Neural crest cell (in vitro differentiated cells): ENCODE data around the gene ENKD1. TPM values are rescaled to one million over a fixed set of nuclear protein-coding genes. Genes with fewer than 3 reads are reported as not detected.

ENCODE experiments used
- DNase-seq: peaks from one replicate; pipeline ENCODE4 v3.0.0; 2021; ENCODE audit warnings: low read depth, mixed read lengths, low spot score
- H3K27ac Mint-ChIP-seq: one replicate; pipeline ENCODE4 v1.8.0; 2021; ENCODE audit warnings: mild to moderate bottlenecking, mixed read lengths; ENCODE audit not compliant: unreplicated experiment
- H3K27me3 Mint-ChIP-seq: 2 replicates; pipeline ENCODE4 v1.8.0; 2021; ENCODE audit warnings: low read depth, mild to moderate bottlenecking, mixed read lengths
- H3K36me3 Mint-ChIP-seq: 2 replicates; pipeline ENCODE4 v1.8.0; 2021; ENCODE audit warnings: low read depth, mild to moderate bottlenecking, mixed read lengths
- H3K4me1 Mint-ChIP-seq: 2 replicates; pipeline ENCODE4 v1.8.0; 2021; ENCODE audit warnings: mixed read lengths
- H3K4me3 Mint-ChIP-seq: one replicate; pipeline ENCODE4 v1.8.0; 2021; ENCODE audit warnings: mild to moderate bottlenecking, mixed read lengths
- H3K9me3 Mint-ChIP-seq: 2 replicates; pipeline ENCODE4 v1.8.0; 2021; ENCODE audit warnings: mixed read lengths
- CTCF ChIP-seq: fragments of 200-600 bp; sonication (generic); conservative IDR thresholded peaks from 2 replicates; pipeline ENCODE4 v1.5.0; 2021; ENCODE audit warnings: antibody characterized with exemption, mild to moderate bottlenecking
- total RNA-seq: library from RNA; stranded (reverse); gene quantifications from 2 replicates; pipeline ENCODE4 v1.2.1, GENCODE V29; 2021

Gene ENKD1
- total RNA-seq, 1 donor from 2014 or later, result 23.3 TPM

- H3K36me3 Mint-ChIP-seq, result peaks cover 3% of the 10 kb centered on the region
These were observed 952 bp downstream of the ENKD1 start for GRCh38 chr16:67665598-67665997.

GRCh38 chr16:67664871-67665270, 1.7 kb downstream of the ENKD1 start:
- Mint-ChIP-seq H3K4me3 (peak overlapping the region; percentile 72), H3K27ac (no peak overlapping the region), H3K27me3 (peaks cover 8% of the 10 kb centered on the region), H3K36me3 (peaks cover 3% of the 10 kb centered on the region), H3K9me3 (no peaks in the 10 kb centered on the region), H3K4me1 (peaks cover 33% of the 10 kb centered on the region)
- TF ChIP-seq CTCF, result no peak
- DNase-seq, result no peak

More at GRCh38 chr16:67665598-67665997, 952 bp downstream of the ENKD1 start:
- peak overlapping the region; percentile 72 for H3K4me3 Mint-ChIP-seq
- no peaks in the 10 kb centered on the region for H3K9me3 Mint-ChIP-seq
- H3K4me1 Mint-ChIP-seq, result peaks cover 31% of the 10 kb centered on the region
- no peak for DNase-seq
- H3K27me3 Mint-ChIP-seq, result peaks cover 6% of the 10 kb centered on the region
- no peak for TF ChIP-seq CTCF
- no peak overlapping the region for H3K27ac Mint-ChIP-seq

- Mint-ChIP-seq H3K27ac (no peak overlapping the region), H3K4me1 (peaks cover 33% of the 10 kb centered on the region), H3K9me3 (no peaks in the 10 kb centered on the region), H3K4me3 (peak overlapping the region; percentile 72), H3K36me3 (peaks cover 3% of the 10 kb centered on the region), H3K27me3 (peaks cover 8% of the 10 kb centered on the region)
- no peak for DNase-seq
- TF ChIP-seq CTCF, result no peak
These were observed 2.3 kb downstream of the ENKD1 start for GRCh38 chr16:67664258-67664657.

GRCh38 chr16:67663877-67664222, 2.7 kb downstream of the ENKD1 start:
- Mint-ChIP-seq H3K27ac (no peak overlapping the region), H3K27me3 (peaks cover 8% of the 10 kb centered on the region), H3K4me3 (peak overlapping the region; percentile 72), H3K4me1 (peaks cover 33% of the 10 kb centered on the region), H3K9me3 (no peaks in the 10 kb centered on the region), H3K36me3 (peaks cover 3% of the 10 kb centered on the region)
- TF ChIP-seq CTCF, result no peak
- DNase-seq, result no peak

- Mint-ChIP-seq H3K36me3 (peaks cover 3% of the 10 kb centered on the region), H3K27me3 (peaks cover 8% of the 10 kb centered on the region), H3K27ac (no peak overlapping the region), H3K9me3 (no peaks in the 10 kb centered on the region), H3K4me1 (peaks cover 33% of the 10 kb centered on the region), H3K4me3 (peak overlapping the region; percentile 68)
- peak; percentile 39 for TF ChIP-seq CTCF
- DNase-seq, result no peak
These were observed 3.2 kb downstream of the ENKD1 start for GRCh38 chr16:67663151-67663876.
